ENCODE measurements around the gene NRXN3.

Gene NRXN3

DNA sequence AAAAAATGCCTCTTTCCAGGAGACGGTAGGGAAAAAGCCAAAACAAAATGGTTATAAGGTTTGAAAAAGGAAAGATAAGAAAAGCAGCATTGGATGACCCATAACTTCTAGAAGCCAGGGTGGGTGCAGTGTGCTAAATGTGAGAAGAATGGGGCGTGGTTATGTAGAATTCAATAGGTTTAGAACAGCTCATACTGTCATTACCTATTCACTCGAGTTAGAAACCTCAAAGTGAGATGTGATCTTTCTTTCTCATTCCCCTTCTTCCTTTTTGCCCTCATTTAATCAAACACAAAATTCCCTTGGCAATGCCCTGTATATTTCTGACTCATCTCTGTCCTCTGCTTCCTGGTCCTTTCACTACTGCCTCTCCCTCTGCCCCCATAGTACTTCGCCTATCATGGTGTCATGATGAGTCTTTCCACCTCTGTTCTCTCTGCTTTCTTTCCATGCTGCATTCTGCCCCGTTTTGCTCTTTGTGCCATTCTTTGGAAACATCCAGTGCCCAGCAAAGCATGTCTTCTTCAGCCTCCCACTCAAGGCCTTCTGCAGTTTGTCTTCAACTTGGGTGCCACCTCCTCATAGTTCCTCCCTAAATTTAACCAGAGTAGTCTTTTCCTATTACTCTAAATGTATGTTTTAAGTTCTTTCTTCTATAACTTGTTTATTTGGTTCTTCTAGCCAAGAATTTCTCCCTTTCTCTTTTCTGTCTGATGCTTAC lies 496.3 kb downstream of the NRXN3 start:
- no peak for DNase-seq

- no peak for DNase-seq
Measured at GRCh38 chr14:78667141-78667540, 497.0 kb downstream of the NRXN3 start.

DNA sequence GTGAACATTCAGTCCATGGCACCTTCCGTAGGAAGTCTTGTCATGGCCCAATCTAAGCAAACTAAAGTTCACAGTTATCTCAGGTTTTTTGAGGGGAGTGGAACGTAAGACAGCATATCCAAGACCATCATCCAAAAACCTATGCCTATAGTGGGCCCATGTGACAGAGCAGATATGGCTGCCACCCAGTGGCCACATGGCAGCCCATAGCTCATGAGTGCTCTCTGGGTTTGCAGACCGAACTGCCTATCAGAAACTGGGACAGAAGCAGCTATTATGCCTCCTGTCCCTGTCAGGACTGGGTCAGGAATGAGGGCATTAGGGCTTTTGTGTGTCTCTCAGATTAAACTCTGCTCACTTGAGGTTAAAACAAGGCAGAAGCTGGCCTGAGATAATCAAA lies 503.7 kb downstream of the NRXN3 start:
- no peak for DNase-seq

- no peak for DNase-seq
Measured at GRCh38 chr14:78674820-78675219, 504.6 kb downstream of the NRXN3 start.

DNA sequence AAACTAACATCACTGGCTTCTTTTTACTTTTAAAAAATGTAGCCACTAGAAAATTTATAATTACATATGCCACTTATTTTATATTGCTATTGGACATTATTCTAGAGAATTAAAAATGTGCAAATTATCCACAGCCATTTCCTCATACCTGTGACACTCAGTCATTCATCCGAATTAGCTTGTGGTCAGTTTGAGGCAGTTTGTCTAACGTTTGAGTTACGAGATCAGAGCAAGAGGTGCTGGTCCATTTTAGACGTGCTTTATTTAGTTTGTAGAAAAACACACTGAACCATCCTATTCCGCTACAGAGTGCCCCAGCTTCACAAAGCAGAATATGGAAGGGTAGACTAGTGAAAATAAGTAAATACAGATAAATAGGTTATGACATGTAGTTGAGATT lies 513.0 kb downstream of the NRXN3 start:
- DNase-seq, result no peak

- no peak for DNase-seq
Measured at GRCh38 chr14:78683981-78684380, 513.8 kb downstream of the NRXN3 start.

DNA sequence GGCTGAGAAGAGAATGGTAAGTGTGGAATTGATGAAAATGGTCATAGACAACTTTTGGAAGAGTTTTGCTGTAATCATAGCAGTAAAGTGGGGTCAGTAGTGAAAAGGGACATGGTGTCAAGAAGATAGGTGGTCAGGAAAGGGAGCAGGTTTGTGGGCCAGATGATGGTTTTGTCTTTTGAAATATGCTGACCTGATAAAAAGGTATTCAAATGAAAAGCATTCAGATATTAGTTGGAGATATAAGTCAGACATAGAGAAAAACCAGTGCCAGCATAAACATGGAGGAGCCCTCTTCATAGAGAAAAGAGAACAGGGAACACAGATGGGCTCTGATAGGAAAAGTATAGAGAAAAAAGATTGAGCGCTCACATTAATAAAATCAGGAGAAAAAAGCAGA lies 518.3 kb downstream of the NRXN3 start:
- DNase-seq, result no peak

DNA sequence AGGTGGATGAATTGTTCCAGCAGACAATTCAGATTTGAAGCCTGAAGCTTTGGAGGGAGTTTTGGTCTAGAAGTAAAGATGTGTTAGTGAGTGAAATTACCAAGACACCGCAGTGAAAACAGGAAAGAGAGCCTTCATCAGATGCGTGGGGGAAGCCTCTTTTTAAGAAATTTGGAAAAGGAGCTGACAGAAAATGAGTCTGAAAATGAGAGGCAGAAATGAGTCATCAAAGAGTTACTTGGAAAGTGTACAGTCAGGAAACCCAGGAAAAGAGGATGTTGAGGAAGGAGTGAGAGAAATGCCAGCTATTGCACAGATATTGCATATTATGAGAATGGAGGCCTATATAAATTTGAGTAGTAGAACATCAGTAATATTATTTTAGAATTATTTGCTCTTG lies 520.7 kb downstream of the NRXN3 start:
- no peak for DNase-seq

DNA sequence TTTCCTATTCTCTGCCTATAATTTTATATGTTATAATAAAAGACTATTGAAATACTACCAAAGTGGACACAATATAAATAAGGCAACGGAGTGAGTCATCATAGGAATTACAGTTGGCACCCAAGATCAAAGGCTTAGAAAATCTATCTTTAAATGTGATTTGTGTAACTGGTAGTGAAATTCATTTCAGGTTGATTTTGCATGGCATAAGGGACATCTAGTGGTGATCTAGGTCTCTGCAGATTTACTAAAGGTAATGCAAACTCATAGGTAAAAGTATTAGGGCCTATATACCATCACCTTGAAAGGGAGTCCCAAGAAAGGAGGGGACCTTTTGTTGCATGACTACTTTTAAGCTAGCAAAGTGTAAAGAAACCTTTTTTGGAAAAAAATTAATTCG lies 527.2 kb downstream of the NRXN3 start:
- peak; percentile 37 for DNase-seq

GRCh38 chr14:78698991-78699390 lies 528.8 kb downstream of the NRXN3 start:
- no peak for DNase-seq

DNA sequence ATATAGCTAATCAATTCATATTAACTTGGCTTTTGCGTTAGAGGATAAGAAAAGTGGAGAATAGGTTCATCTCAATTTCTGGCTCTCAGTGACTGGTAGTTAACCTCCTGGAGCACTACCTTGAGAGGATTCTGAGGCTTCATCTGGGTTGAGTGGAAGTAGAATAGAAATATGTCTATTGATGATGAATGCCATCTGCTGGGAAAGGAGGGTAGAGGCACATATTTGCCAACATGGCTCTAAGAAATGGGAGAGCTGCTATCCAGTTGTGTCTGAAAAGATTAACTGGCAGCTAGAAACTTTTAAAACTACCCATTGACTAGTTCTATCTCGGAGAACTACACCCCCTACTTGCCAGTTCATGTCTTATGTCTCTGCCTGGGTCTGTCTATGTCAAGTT lies 530.1 kb downstream of the NRXN3 start:
- no peak for DNase-seq

DNA sequence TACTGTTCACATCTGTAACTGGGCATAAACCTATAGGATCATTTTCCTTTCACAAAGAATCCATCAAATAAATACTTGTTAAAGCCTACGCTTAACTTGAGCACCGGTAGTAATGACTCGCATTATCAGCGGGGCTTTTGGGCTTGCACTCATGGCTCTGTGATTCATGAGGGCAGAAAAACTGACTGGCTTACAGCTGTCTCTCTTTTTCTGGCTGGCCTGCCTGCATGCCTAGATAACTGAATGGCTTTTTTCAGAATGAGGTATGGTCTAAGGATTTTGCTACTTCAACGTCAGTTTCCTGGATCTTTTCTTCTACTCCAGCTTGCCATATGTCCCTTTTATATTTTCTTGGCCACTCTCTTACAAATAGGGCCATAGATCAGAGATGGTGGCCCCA lies 531.1 kb downstream of the NRXN3 start:
- DNase-seq, result no peak

GRCh38 chr14:78704965-78705364 lies 534.8 kb downstream of the NRXN3 start:
- DNase-seq, result no peak

DNA sequence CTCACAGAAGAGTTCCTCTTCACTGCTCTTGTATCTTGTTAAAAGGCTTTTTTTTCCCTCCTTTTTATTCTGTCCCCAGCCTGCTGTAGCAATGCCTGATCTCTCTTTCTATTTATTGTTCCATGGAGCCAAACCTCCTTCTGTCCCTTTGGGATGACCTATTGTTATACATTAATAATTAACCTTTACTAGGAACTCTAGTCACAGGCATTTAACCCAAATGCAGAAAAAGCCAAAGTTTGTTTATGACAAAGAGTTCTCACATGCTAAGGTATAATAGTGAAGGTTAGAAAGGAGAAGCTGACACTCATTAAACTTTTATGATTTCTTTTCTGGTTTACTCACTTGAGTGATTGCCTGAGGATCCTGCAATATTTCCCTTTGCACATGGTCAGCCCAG lies 535.8 kb downstream of the NRXN3 start:
- no peak for DNase-seq

- no peak for DNase-seq
Measured at GRCh38 chr14:78709795-78710557, 539.8 kb downstream of the NRXN3 start.

- DNase-seq, result no peak
Measured at GRCh38 chr14:78710963-78711362, 540.8 kb downstream of the NRXN3 start.

- DNase-seq, result no peak
Measured at GRCh38 chr14:78713716-78714115, 543.5 kb downstream of the NRXN3 start.

- DNase-seq, result no peak
Measured at GRCh38 chr14:78714711-78715110, 544.5 kb downstream of the NRXN3 start.

DNA sequence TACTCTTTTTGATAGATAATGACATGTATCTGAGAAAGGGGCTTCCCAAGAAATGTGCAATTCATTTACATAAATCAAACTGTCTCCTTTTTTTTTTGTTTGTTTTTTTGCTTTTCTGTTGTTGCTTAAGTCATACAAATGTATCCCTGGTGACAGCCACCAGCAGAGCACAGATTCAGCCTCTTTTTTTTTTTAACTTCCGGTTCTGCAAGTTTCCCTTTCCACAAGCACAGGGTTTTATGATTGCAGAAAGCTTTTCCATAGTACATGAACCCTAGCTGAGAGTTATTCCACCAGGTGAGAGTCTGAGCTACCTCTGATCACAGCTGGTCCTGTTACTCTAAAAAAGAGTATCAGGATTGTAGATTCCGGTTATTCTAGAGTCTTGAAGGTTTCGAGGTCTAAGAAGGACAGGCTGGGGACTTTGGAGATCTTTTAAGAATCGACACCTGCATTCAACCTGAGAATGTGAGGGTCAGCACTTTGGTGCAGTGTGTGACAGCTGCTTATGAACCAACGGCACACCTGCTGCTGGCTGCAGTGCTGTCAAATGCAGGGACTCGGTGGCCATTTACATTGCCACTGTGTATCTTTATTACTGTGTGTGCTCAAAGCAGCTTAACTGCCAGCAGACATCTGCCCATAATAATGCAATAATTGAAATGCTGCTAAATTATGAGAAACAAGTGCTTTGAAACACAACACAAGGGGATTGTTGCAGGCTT lies 551.7 kb downstream of the NRXN3 start:
- DNase-seq, result peak; percentile 62

DNA sequence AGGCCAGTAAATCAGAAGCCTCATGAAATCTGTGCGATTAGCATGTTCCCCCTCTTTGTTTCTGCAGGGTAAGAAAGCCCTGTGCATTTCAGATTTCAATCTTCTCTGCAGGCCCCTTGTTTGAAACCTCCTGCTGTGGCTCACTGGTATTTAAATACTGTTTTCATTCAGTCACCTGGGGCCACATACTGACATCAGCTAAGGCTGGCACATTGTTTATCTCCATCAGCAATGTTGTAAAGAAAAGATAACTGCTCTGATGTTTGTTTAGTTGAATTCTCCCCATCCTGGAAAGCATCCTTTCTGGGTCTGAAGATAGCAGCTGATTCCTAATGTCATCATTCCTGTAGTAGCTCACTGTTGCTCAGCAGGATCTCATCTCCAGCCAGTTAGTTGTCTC lies 554.9 kb downstream of the NRXN3 start:
- no peak for DNase-seq

DNA sequence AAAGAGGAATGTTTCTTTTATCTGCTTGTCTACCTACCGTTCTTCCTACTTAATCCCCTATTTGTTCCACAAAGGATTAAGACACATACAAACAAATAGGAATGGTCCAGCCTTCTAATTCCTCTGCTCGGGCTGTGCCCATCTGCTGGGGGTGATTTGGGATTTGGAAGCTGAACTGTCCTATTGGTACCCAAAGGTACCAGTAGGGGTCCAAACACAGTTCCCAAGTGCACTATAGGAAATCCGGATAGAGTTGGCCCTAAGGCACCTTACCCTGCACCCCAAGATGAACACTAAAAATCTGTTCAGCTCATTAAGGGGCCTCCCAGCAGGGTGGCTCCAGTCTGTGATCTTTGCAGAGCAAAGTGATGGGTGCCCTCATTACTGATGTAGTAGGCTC lies 566.9 kb downstream of the NRXN3 start:
- no peak for DNase-seq

DNA sequence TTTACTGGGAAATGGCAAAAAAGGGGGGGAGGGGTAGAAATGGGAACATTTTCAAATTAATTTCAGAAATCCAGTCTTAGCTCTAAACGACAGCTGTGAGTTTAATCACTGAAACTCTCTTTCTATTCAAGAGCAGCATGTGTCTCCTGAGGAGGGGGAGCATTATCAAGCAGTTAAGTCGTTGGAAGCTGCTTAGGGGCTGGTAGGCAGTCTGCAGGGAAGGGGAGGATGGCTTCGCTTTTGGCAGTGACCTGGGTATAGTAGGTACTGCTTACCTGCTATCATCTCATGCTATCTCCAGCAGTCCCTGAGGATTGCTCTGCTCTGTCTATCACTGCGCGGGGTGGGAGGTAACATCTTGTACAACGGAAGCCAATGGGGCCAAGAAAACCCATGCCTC lies 567.4 kb downstream of the NRXN3 start:
- no peak for DNase-seq

DNA sequence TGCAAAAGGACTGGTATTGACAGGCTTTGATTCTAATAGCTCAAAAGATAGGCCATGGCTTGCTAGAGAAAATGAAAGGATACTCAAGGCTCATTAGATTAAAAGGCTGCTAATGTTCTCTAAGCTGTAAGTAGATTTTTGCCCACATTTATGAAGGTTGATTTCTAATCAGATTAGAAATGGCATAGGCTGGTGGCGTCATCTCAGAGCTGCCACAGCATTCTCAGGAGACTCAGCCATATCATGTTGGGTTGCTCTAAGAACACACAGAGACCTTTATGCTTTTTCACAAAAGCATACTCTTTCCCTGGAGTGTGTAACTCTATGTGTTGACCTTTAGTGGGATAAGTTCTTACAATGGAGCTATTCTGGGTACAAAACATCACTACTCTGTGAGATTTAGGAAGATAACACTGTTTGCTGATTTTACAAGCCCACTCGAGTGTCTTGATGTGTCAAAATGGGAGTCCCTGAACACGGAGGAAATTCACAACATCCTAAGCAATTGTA lies 576.0 kb downstream of the NRXN3 start:
- DNase-seq, result no peak

DNA sequence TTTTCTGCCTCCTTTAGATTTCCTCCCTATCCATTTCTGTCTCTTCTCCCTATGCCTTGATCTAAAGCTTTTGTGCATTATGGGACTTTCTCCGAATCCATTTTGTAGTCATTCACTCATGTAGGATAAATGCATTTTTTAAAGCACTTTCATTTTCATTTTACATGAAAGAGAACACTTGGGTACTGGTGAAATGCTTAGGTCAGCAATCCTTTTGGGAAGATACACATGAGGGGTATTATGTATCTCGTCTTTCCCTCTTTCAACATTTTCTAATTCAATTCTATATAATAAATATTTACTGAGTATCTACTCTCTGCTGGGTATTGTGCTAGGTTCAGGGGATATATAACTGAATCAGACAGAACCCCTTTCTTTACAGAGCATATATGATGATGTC lies 577.6 kb downstream of the NRXN3 start:
- no peak for DNase-seq

Measured in DMS153 (cell line).